ENCODE measurements around the gene PNMA1. TPM values are rescaled to one million over a fixed set of nuclear protein-coding genes. Genes with fewer than 3 reads are reported as not detected.

PNMA1 gene
- total RNA-seq, 1 donor from 2014 or later, result 59.0 TPM

- no peak for TF ChIP-seq CTCF (IDR thresholded peaks at IDR 0.05; ENCODE audit: unreplicated experiment)
- peaks cover 27% of the 10 kb centered on the region for H3K36me3 Mint-ChIP-seq (ENCODE audit: insufficient read depth)
- no peak overlapping the region for H3K4me3 Mint-ChIP-seq (ENCODE audit: low read depth)
- no peaks in the 10 kb centered on the region for H3K27me3 Mint-ChIP-seq
- no peaks in the 10 kb centered on the region for H3K9me3 Mint-ChIP-seq (ENCODE audit: low read depth)
- peak overlapping the region; percentile 62 for H3K27ac Mint-ChIP-seq
- no peak for DNase-seq (ENCODE audit: low spot score, unreplicated experiment)
- H3K4me1 Mint-ChIP-seq (ENCODE audit: low read depth), result peaks cover 9% of the 10 kb centered on the region
These were observed 9.8 kb upstream of the PNMA1 start for GRCh38 chr14:73723797-73724661.

GRCh38 chr14:73723406-73723796, 9.2 kb upstream of the PNMA1 start:
- no peaks in the 10 kb centered on the region for H3K27me3 Mint-ChIP-seq
- no peak overlapping the region for H3K4me3 Mint-ChIP-seq (ENCODE audit: low read depth)
- DNase-seq (ENCODE audit: low spot score, unreplicated experiment), result no peak
- H3K36me3 Mint-ChIP-seq (ENCODE audit: insufficient read depth), result peaks cover 22% of the 10 kb centered on the region
- peak overlapping the region; percentile 62 for H3K27ac Mint-ChIP-seq
- peaks cover 9% of the 10 kb centered on the region for H3K4me1 Mint-ChIP-seq (ENCODE audit: low read depth)
- TF ChIP-seq CTCF (IDR thresholded peaks at IDR 0.05; ENCODE audit: unreplicated experiment), result no peak
- H3K9me3 Mint-ChIP-seq (ENCODE audit: low read depth), result no peaks in the 10 kb centered on the region

- TF ChIP-seq CTCF (IDR thresholded peaks at IDR 0.05; ENCODE audit: unreplicated experiment), result no peak
- H3K27ac Mint-ChIP-seq, result no peak overlapping the region
- peaks cover 16% of the 10 kb centered on the region for H3K4me1 Mint-ChIP-seq (ENCODE audit: low read depth)
These were observed 8.4 kb upstream of the PNMA1 start for GRCh38 chr14:73722581-73722980.

GRCh38 chr14:73721101-73721821, 7.1 kb upstream of the PNMA1 start:
- Mint-ChIP-seq H3K4me3 (ENCODE audit: low read depth) (no peak overlapping the region), H3K27ac (no peak overlapping the region)

More at GRCh38 chr14:73722581-73722980, 8.4 kb upstream of the PNMA1 start:
- H3K36me3 Mint-ChIP-seq (ENCODE audit: insufficient read depth), result peaks cover 22% of the 10 kb centered on the region
- no peak for DNase-seq (ENCODE audit: low spot score, unreplicated experiment)
- no peaks in the 10 kb centered on the region for H3K9me3 Mint-ChIP-seq (ENCODE audit: low read depth)
- no peaks in the 10 kb centered on the region for H3K27me3 Mint-ChIP-seq
- no peak overlapping the region for H3K4me3 Mint-ChIP-seq (ENCODE audit: low read depth)

More at GRCh38 chr14:73721101-73721821, 7.1 kb upstream of the PNMA1 start:
- DNase-seq (ENCODE audit: low spot score, unreplicated experiment), result no peak
- Mint-ChIP-seq H3K36me3 (ENCODE audit: insufficient read depth) (peaks cover 22% of the 10 kb centered on the region), H3K9me3 (ENCODE audit: low read depth) (no peaks in the 10 kb centered on the region), H3K27me3 (no peaks in the 10 kb centered on the region), H3K4me1 (ENCODE audit: low read depth) (peaks cover 21% of the 10 kb centered on the region)
- no peak for TF ChIP-seq CTCF (IDR thresholded peaks at IDR 0.05; ENCODE audit: unreplicated experiment)

Measured in progenitor cell of endocrine pancreas (in vitro differentiated cells).